Measurements from ENCODE around the gene TBC1D9B.

DNA sequence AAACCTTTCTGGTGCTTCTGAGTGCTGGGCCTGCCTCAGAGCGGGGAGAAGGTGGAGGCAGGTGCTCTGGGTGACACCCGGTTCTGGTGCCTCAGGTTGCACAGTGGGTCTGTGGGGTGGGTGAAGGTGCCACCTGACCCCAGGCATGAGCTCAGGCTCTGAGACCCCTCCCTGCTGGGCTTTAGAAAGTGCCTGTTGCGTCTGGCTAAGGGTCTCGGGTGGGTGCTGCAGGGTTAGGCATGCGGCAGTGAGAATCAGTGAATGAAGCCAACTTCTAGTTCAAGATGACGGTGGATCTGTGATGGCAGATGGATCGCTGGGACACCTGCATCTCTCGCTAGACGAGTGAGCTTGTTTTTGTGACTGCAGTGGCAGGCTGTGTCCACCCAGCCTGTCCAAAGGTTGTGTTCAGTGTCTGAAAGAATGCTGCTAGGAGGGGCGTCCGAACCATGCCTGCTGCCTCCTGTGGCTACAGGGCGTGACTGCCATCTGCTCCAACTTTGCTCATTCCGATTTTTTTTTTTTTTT lies 82.0 kb downstream of the TBC1D9B start:
- TF ChIP-seq, protein P1, sequence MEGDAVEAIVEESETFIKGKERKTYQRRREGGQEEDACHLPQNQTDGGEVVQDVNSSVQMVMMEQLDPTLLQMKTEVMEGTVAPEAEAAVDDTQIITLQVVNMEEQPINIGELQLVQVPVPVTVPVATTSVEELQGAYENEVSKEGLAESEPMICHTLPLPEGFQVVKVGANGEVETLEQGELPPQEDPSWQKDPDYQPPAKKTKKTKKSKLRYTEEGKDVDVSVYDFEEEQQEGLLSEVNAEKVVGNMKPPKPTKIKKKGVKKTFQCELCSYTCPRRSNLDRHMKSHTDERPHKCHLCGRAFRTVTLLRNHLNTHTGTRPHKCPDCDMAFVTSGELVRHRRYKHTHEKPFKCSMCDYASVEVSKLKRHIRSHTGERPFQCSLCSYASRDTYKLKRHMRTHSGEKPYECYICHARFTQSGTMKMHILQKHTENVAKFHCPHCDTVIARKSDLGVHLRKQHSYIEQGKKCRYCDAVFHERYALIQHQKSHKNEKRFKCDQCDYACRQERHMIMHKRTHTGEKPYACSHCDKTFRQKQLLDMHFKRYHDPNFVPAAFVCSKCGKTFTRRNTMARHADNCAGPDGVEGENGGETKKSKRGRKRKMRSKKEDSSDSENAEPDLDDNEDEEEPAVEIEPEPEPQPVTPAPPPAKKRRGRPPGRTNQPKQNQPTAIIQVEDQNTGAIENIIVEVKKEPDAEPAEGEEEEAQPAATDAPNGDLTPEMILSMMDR (IDR thresholded peaks at IDR 0.05; ENCODE audit: borderline replicate concordance, extremely low read depth, low read length, poor library complexity, severe bottlenecking) = no peak
- no peak for TF ChIP-seq EZH2 (IDR thresholded peaks at IDR 0.05; ENCODE audit: borderline replicate concordance, low read depth, low read length, severe bottlenecking)
